Panc1 (cell line): Measurements from ENCODE around the gene MRTFA. TPM values are rescaled to one million over a fixed set of nuclear protein-coding genes. Genes with fewer than 3 reads are reported as not detected.

Experiments used
- ATAC-seq: fragments of 200-7000 bp; cut with Tn5 transposase; 2 replicates; pipeline ENCODE4 v1.9.1; 2020; ENCODE audit warnings: mild to moderate bottlenecking, moderate library complexity
- BruUV-seq: library from RNA; stranded (reverse); fragments of 400-500 nt; replicated peaks from 2 replicates; lab custom pipeline; 2021; lab: Mats Ljungman, UMichigan
- CTCF ChIA-PET: fragments of 300-600 bp; sonication (Branson Sonifier 250); formaldehyde crosslinking; loops from one replicate; lab custom pipeline; 2022; ENCODE audit warnings: antibody characterized with exemption; lab: Charles Lee
- POLR2A ChIA-PET: fragments of 300-600 bp; sonication (Branson Sonifier 250); formaldehyde crosslinking; loops from one replicate; lab custom pipeline; 2022; ENCODE audit warnings: antibody characterized with exemption; lab: Charles Lee
- DNase-seq: peaks from one replicate; pipeline ENCODE4 v3.0.0-alpha.2; 2010; ENCODE audit warnings: low read depth, low spot score
- H3K27ac ChIP-seq: 2 replicates; pipeline ENCODE4 v1.5.1; 2011; ENCODE audit warnings: mild to moderate bottlenecking, low read length, inconsistent platforms
- H3K27me3 ChIP-seq: fragments of 200-500 bp; sonication (Bioruptor generic); 2 replicates; pipeline ENCODE4 v1.6.0; 2014; ENCODE audit warnings: low read length, inconsistent platforms; ENCODE audit not compliant: control insufficient read depth, insufficient read depth
- H3K36me3 ChIP-seq: fragments of 200-500 bp; sonication (Bioruptor generic); 2 replicates; pipeline ENCODE4 v1.5.1; 2014; ENCODE audit warnings: inconsistent platforms, mild to moderate bottlenecking, low read length, moderate library complexity; ENCODE audit not compliant: control insufficient read depth, insufficient read depth
- H3K4me1 ChIP-seq: 2 replicates; pipeline ENCODE4 v1.5.1; 2011; ENCODE audit warnings: inconsistent platforms, mild to moderate bottlenecking, low read length, moderate library complexity; ENCODE audit not compliant: control insufficient read depth, insufficient read depth
- H3K4me3 ChIP-seq, 2 experiments: 2 replicates each; pipeline ENCODE4 v1.5.1; 2011 to 2012; ENCODE audit warnings: low read depth in 2 of 2, low read length in 2 of 2, mild to moderate bottlenecking in 2 of 2, inconsistent platforms in 1 of 2, moderate library complexity in 1 of 2
- H3K9me3 ChIP-seq: fragments of 200-500 bp; sonication (Bioruptor generic); 2 replicates; pipeline ENCODE4 v1.5.1; 2014; ENCODE audit warnings: low read depth, mild to moderate bottlenecking, inconsistent platforms, low read length, moderate library complexity; ENCODE audit not compliant: control insufficient read depth, insufficient read depth
- CTCF ChIP-seq: fragments of 450-650 bp; IDR thresholded peaks from 2 replicates; pipeline ENCODE4 v1.5.1; 2017; ENCODE audit warnings: mild to moderate bottlenecking
- POLR2AphosphoS5 ChIP-seq: IDR thresholded peaks from 2 replicates; pipeline ENCODE4 v1.6.1; 2012; ENCODE audit warnings: mild to moderate bottlenecking, low read depth, low read length, moderate library complexity
- REST ChIP-seq, 2 experiments: IDR thresholded peaks; 2 replicates each; pipeline ENCODE4 v1.6.1; 2011 to 2012; ENCODE audit warnings: low read depth in 2 of 2, control low read depth in 1 of 2, low read length in 1 of 2, mild to moderate bottlenecking in 1 of 2, moderate library complexity in 1 of 2; ENCODE audit not compliant: insufficient read depth in 1 of 2
- SIN3A ChIP-seq: IDR thresholded peaks from 2 replicates; pipeline ENCODE4 v1.6.1; 2012; ENCODE audit warnings: low read depth, mild to moderate bottlenecking, low read length, moderate library complexity, borderline replicate concordance; ENCODE audit not compliant: insufficient read depth
- TCF7L2 ChIP-seq: IDR thresholded peaks from 2 replicates; pipeline ENCODE4 v1.6.1; 2011; ENCODE audit warnings: mild to moderate bottlenecking, low read depth, low read length, inconsistent platforms
- in situ Hi-C: cut with HindIII; loops from 2 replicates; pipeline ENCODE4 v1.10.0; 2016; ENCODE audit warnings: low sequenced_read_pairs, low pct_unique_long_range_greater_than_20kb
- intact Hi-C: fragments of 100-400 bp; cut with micrococcal nuclease; formaldehyde crosslinking; loops from one replicate; pipeline ENCODE4 v1.10.0; 2022; ENCODE audit not compliant: unreplicated experiment
- total RNA-seq: library from RNA; stranded (reverse); gene quantifications from one replicate; pipeline ENCODE4 v1.2.1, GENCODE V29; 2021; ENCODE audit not compliant: unreplicated experiment

The MRTFA gene
- total RNA-seq, 1 experiment from 2014 or later, result 62.1 TPM

DNA sequence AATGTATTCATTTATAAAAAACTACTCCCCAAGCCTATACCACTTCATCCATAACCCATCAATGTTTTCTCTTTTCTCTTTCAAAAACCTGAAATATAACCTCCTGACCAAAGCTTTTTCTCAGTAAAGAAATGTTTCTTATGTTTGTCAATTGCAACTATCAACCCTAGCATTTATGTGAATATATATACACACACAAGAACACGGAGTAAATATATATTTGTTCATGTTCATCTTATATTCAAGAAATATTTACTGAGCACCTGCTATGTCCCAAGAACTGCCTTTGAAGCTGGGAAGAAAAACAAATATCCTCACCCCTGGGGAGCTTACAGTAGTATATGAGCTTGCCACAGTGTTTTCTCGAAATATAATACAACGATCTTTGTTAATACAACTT is 3.5 kb downstream of the MRTFA start:
- in situ Hi-C loops (loop anchor here (25.0 kb wide), 1 partner anchor 96 kb away; no protein-coding TSS in a partner anchor), intact Hi-C loops (no loop called here)
- BruUV-seq, result no TSS peak
- no peak for ATAC-seq
- no peak for DNase-seq
- no peak for TF ChIP-seq SIN3A
- TF ChIP-seq POLR2AphosphoS5, result no peak
- TF ChIP-seq TCF7L2, result no peak
- no peak for TF ChIP-seq CTCF
- no peak for TF ChIP-seq REST (IDR thresholded peaks at IDR 0.05; ENCODE audit: insufficient read depth in 1 of 2, low read depth in 2 of 2, low read length in 1 of 2)
- ChIA-PET POLR2A (interaction anchor here (0.7 kb wide), 1 partner anchor 9 kb away, joined by 5 read pairs; no protein-coding TSS in a partner anchor), CTCF (no interaction called here)
- Histone ChIP-seq H3K36me3 (peaks cover 2% of the 10 kb centered on the region; the same call in 1 of the 2 replicates), H3K27me3 (no peaks in the 10 kb centered on the region), H3K9me3 (no peaks in the 10 kb centered on the region), H3K27ac (no peak overlapping the region), H3K4me1 (peaks cover 21% of the 10 kb centered on the region), H3K4me3 (no peak overlapping the region)

- in situ Hi-C loops, result loop anchor here (25.0 kb wide), 1 partner anchor 95 kb away; no protein-coding TSS in a partner anchor
- Histone ChIP-seq H3K27me3 (no peaks in the 10 kb centered on the region), H3K4me1 (peaks cover 18% of the 10 kb centered on the region), H3K4me3 (no peak overlapping the region), H3K27ac (no peak overlapping the region), H3K36me3 (peaks cover 2% of the 10 kb centered on the region; the same call in 1 of the 2 replicates), H3K9me3 (no peaks in the 10 kb centered on the region)
- ATAC-seq, result no peak
- TF ChIP-seq TCF7L2, result no peak
- no peak for TF ChIP-seq SIN3A
- no peak for TF ChIP-seq POLR2AphosphoS5
- TF ChIP-seq CTCF, result no peak
- TF ChIP-seq REST (IDR thresholded peaks at IDR 0.05; ENCODE audit: insufficient read depth in 1 of 2, low read depth in 2 of 2, low read length in 1 of 2), result no peak
- no peak for DNase-seq
- intact Hi-C loops, result no loop called here
- BruUV-seq, result no TSS peak
- POLR2A ChIA-PET, result no interaction called here
- CTCF ChIA-PET, result interaction anchor here (0.5 to 0.7 kb wide), 2 partner anchors 12 to 126 kb away, joined by 3 read pairs; no protein-coding TSS in a partner anchor
These were observed 4.6 kb downstream of the MRTFA start for GRCh38 chr22:40631925-40632324.
